ENCODE data around the gene PHF5A.
"Not testable (repeated sequence)": the region's sequence is repeated elsewhere in the genome, so short reads cannot be mapped to it uniquely, and the experiment has no call there.

DNA sequence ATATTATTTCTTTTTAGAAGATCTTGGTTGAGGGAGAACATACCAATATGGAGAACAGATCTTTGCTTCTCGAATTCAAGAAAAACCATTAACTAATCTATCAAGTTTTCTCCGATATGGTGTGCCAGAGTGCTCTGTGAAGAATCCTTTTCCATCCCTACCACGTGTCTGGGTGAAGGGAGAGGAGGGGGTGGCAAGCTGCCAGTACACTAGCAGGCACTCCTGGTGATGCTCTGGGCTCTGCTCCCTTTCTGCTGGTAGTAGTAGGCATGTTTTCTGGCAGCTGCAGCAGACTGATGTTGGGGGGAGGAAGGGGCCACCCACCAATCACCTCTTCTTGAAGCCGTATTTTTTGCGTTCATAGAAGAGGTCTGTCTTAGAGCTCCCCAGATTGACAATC lies 8.4 kb downstream of the PHF5A start:
- TF ChIP-seq, protein P1, sequence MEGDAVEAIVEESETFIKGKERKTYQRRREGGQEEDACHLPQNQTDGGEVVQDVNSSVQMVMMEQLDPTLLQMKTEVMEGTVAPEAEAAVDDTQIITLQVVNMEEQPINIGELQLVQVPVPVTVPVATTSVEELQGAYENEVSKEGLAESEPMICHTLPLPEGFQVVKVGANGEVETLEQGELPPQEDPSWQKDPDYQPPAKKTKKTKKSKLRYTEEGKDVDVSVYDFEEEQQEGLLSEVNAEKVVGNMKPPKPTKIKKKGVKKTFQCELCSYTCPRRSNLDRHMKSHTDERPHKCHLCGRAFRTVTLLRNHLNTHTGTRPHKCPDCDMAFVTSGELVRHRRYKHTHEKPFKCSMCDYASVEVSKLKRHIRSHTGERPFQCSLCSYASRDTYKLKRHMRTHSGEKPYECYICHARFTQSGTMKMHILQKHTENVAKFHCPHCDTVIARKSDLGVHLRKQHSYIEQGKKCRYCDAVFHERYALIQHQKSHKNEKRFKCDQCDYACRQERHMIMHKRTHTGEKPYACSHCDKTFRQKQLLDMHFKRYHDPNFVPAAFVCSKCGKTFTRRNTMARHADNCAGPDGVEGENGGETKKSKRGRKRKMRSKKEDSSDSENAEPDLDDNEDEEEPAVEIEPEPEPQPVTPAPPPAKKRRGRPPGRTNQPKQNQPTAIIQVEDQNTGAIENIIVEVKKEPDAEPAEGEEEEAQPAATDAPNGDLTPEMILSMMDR (IDR thresholded peaks at IDR 0.05; ENCODE audit: borderline replicate concordance, extremely low read depth, low read length, poor library complexity, severe bottlenecking) = not testable (repeated sequence)
- not testable (repeated sequence) for TF ChIP-seq EZH2 (IDR thresholded peaks at IDR 0.05; ENCODE audit: borderline replicate concordance, low read depth, low read length, severe bottlenecking)
